OCI-LY7 (cell line): ENCODE measurements around the gene DNAH6. TPM values are rescaled to one million over a fixed set of nuclear protein-coding genes. Genes with fewer than 3 reads are reported as not detected.

Experiments
- BruUV-seq: library from RNA; stranded (reverse); fragments of 400-500 nt; replicated peaks from 2 replicates; lab custom pipeline; 2021; lab: Mats Ljungman, UMichigan
- CTCF ChIA-PET: fragments of 300-600 bp; sonication (Branson Sonifier 250); formaldehyde crosslinking; loops from one replicate; lab custom pipeline; 2022; ENCODE audit warnings: antibody characterized with exemption; ENCODE audit not compliant: unreplicated experiment; lab: Charles Lee
- POLR2A ChIA-PET: fragments of 300-600 bp; sonication (Branson Sonifier 250); formaldehyde crosslinking; loops from one replicate; lab custom pipeline; 2022; ENCODE audit warnings: antibody characterized with exemption; lab: Charles Lee
- DNase-seq: peaks from one replicate; pipeline ENCODE4 v3.0.0-alpha.2; 2015; ENCODE audit warnings: low spot score
- H2AFZ ChIP-seq: fragments of 200-600 bp; sonication (generic), shearing (Covaris generic); 2 replicates; pipeline ENCODE4 v1.6.1; 2014; ENCODE audit warnings: mild to moderate bottlenecking, antibody characterized with exemption, low read length, moderate library complexity
- H3K27ac ChIP-seq: fragments of 200-600 bp; sonication (generic); 2 replicates; pipeline ENCODE4 v1.5.1; 2014; ENCODE audit warnings: mixed run types, low read depth, mild to moderate bottlenecking, moderate library complexity, low read length, inconsistent platforms; ENCODE audit not compliant: poor library complexity, severe bottlenecking
- H3K36me3 ChIP-seq: fragments of 200-600 bp; sonication (generic); 2 replicates; pipeline ENCODE4 v1.6.1; 2014; ENCODE audit warnings: mild to moderate bottlenecking, antibody characterized with exemption, low read length, moderate library complexity, mixed read lengths; ENCODE audit not compliant: insufficient read depth
- H3K4me1 ChIP-seq: fragments of 200-600 bp; sonication (generic); 2 replicates; pipeline ENCODE4 v1.5.1; 2014; ENCODE audit warnings: mild to moderate bottlenecking, low read length; ENCODE audit not compliant: insufficient read depth, poor library complexity, severe bottlenecking
- H3K4me2 ChIP-seq: fragments of 200-600 bp; sonication (generic); 2 replicates; pipeline ENCODE4 v1.6.1; 2014; ENCODE audit warnings: mild to moderate bottlenecking, low read length
- H3K4me3 ChIP-seq: fragments of 200-600 bp; sonication (generic); 2 replicates; pipeline ENCODE4 v1.5.1; 2014; ENCODE audit warnings: mild to moderate bottlenecking, low read depth, low read length; ENCODE audit not compliant: poor library complexity, severe bottlenecking
- H3K79me2 ChIP-seq: fragments of 200-600 bp; sonication (generic); 2 replicates; pipeline ENCODE4 v1.6.1; 2016; ENCODE audit warnings: low read depth, mild to moderate bottlenecking, low read length, moderate library complexity, mixed read lengths; ENCODE audit not compliant: insufficient read depth
- H3K9me2 ChIP-seq: fragments of 200-600 bp; sonication (generic); 2 replicates; pipeline ENCODE4 v1.6.1; 2016; ENCODE audit warnings: mild to moderate bottlenecking, low read length, mixed read lengths; ENCODE audit not compliant: insufficient read depth
- H3K9me3 ChIP-seq: fragments of 200-600 bp; sonication (generic); 2 replicates; pipeline ENCODE4 v1.6.1; 2014; ENCODE audit warnings: mild to moderate bottlenecking, mixed run types, low read length, mixed read lengths
- H4K20me1 ChIP-seq: fragments of 200-600 bp; sonication (generic); 2 replicates; pipeline ENCODE4 v1.6.1; 2014; ENCODE audit warnings: mild to moderate bottlenecking, antibody characterized with exemption, low read length, moderate library complexity, mixed read lengths; ENCODE audit not compliant: insufficient read depth
- EZH2phosphoT487 ChIP-seq: fragments of 200-600 bp; sonication (generic); IDR thresholded peaks from 2 replicates; pipeline ENCODE4 v1.6.1; 2018; ENCODE audit warnings: low read depth, borderline replicate concordance, mild to moderate bottlenecking, mixed run types, antibody characterized with exemption, low read length, moderate library complexity, mixed read lengths
- intact Hi-C: fragments of 100-400 bp; cut with micrococcal nuclease; formaldehyde crosslinking; loops from one replicate; pipeline ENCODE4 v1.10.0; 2022; ENCODE audit not compliant: unreplicated experiment
- total RNA-seq, 2 experiments: library from RNA; depleted of rRNA in 1 of 2; stranded (reverse); fragments of >200 nt in 1 of 2; shearing (Covaris generic) in 1 of 2; gene quantifications; 2 replicates each; pipeline ENCODE4 v1.2.3, GENCODE V29; 2014 to 2022
- TF ChIP-seq, protein P1 (sequence below): fragments of 200-600 bp; sonication (generic); conservative IDR thresholded peaks from 2 replicates; pipeline ENCODE4 v1.5.1; 2014; ENCODE audit warnings: mild to moderate bottlenecking, antibody characterized with exemption, low read length, moderate library complexity, mixed read lengths

The DNAH6 gene
- total RNA-seq, 2 experiments from 2014 or later: 0.63 to 1.6 TPM

DNA sequence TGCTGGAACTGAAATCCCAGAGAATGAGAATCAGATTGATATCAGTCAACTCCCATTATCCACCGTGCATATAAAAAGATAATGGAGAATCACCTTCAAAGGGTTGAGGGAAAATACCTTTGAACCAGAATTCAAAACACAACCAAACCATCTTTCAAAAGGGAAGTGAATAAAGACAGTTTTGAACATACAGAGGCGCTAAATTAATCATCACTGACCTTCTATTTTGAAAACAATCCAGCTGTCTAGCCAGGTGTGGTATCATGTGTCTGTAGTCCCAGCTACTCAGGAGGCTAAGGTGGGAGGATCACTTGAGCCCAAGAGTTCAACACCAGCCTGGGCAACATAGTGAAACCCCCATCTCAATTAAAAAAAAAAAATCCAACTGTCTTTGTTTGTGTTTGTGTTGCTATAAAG lies 300.9 kb downstream of the DNAH6 start:
- DNase-seq: peak; percentile 83
- BruUV-seq: no TSS peak
- Histone ChIP-seq H2AFZ (peak overlapping the region; percentile 35; the same call in 1 of the 2 replicates), H3K36me3 (no peaks in the 10 kb centered on the region), H4K20me1 (no peaks in the 10 kb centered on the region), H3K9me2 (no peaks in the 10 kb centered on the region), H3K4me2 (peak overlapping the region; percentile 67), H3K9me3 (no peaks in the 10 kb centered on the region), H3K27ac (peak overlapping the region; percentile 85), H3K4me3 (peak overlapping the region; percentile 25), H3K4me1 (peaks cover 65% of the 10 kb centered on the region), H3K79me2 (no peaks in the 10 kb centered on the region)
- intact Hi-C loops: loop anchor here (2.0 to 5.0 kb wide), 2 partner anchors 72 to 195 kb away; no protein-coding TSS in a partner anchor
- POLR2A ChIA-PET: interaction anchor here (0.6 to 1.4 kb wide), 8 partner anchors 15 to 358 kb away, joined by 3 to 5 read pairs (median 4); partner anchors contain the start of gene SUCLG1
- no peak for TF ChIP-seq EZH2phosphoT487
- TF ChIP-seq, protein P1, sequence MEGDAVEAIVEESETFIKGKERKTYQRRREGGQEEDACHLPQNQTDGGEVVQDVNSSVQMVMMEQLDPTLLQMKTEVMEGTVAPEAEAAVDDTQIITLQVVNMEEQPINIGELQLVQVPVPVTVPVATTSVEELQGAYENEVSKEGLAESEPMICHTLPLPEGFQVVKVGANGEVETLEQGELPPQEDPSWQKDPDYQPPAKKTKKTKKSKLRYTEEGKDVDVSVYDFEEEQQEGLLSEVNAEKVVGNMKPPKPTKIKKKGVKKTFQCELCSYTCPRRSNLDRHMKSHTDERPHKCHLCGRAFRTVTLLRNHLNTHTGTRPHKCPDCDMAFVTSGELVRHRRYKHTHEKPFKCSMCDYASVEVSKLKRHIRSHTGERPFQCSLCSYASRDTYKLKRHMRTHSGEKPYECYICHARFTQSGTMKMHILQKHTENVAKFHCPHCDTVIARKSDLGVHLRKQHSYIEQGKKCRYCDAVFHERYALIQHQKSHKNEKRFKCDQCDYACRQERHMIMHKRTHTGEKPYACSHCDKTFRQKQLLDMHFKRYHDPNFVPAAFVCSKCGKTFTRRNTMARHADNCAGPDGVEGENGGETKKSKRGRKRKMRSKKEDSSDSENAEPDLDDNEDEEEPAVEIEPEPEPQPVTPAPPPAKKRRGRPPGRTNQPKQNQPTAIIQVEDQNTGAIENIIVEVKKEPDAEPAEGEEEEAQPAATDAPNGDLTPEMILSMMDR: no peak
- CTCF ChIA-PET: no interaction called here

DNA sequence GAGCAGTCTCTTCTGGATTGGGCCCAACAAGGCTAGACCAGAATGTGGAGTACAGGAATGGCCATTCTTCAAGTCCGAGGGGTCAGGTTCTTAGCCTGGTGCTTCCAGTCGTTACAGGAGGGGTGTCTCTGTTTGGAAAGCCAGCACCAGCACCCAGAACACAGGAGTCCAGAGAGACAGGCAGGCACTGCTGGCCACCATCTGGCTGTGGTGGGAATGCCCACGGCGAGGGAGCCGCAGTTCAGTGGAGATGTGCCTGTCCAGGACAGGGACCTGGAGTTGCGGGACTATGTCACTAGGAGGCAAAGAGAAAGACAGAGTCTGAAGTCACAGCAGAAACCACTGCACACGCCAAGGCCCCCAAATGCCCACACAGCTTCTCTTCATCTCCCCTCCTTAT lies 305.5 kb downstream of the DNAH6 start:
- no peak for DNase-seq
- TF ChIP-seq EZH2phosphoT487: no peak
- Histone ChIP-seq H3K36me3 (no peaks in the 10 kb centered on the region), H2AFZ (no peak overlapping the region), H3K9me3 (no peaks in the 10 kb centered on the region), H3K79me2 (no peaks in the 10 kb centered on the region), H3K9me2 (no peaks in the 10 kb centered on the region), H3K27ac (no peak overlapping the region), H3K4me3 (no peak overlapping the region), H3K4me1 (peaks cover 39% of the 10 kb centered on the region), H4K20me1 (no peaks in the 10 kb centered on the region), H3K4me2 (no peak overlapping the region)
- intact Hi-C loops: no loop called here
- CTCF ChIA-PET: no interaction called here
- POLR2A ChIA-PET: no interaction called here
- no TSS peak for BruUV-seq

- intact Hi-C loops: no loop called here
- no peak overlapping the region for H3K4me3 ChIP-seq
Measured at GRCh38 chr2:84823229-84823628, 306.9 kb downstream of the DNAH6 start.

More at GRCh38 chr2:84823229-84823628, 306.9 kb downstream of the DNAH6 start:
- CTCF ChIA-PET: no interaction called here
- no TSS peak for BruUV-seq
- H3K27ac ChIP-seq: no peak overlapping the region
- DNase-seq: no peak
- no peak for TF ChIP-seq EZH2phosphoT487
- TF ChIP-seq, protein P1: no peak
- no peaks in the 10 kb centered on the region for H4K20me1 ChIP-seq
- H3K79me2 ChIP-seq: no peaks in the 10 kb centered on the region
- no peaks in the 10 kb centered on the region for H3K36me3 ChIP-seq
- no peaks in the 10 kb centered on the region for H3K9me2 ChIP-seq
- no peaks in the 10 kb centered on the region for H3K9me3 ChIP-seq
- H3K4me1 ChIP-seq: peaks cover 30% of the 10 kb centered on the region
- H2AFZ ChIP-seq: no peak overlapping the region
- POLR2A ChIA-PET: interaction anchor here (1.1 kb wide), 1 partner anchor 9 kb away, joined by 7 read pairs; no protein-coding TSS in a partner anchor
- H3K4me2 ChIP-seq: no peak overlapping the region
